ENCODE data around the gene TBC1D1.

The TBC1D1 gene

DNA sequence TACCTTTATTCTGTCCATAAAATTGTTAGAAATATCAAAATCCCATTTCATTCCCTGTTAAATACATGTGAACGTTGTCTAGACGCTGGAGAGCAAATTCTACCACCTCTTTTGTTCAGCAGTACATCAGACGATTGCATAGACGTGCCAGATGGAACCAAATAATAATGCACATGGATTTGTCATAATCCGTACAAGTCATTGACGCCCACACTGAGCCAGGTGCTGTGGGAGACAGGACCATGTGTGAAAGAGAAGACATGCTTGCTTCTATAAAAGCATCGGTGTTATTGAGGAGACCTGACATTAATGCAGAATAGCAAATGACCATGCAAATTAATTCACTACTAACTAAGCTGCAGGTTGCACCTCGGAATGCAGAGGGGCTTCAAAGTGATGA, 244.3 kb downstream of the TBC1D1 start:
- no peak overlapping the region for H3K4me3 ChIP-seq (ENCODE audit: low read length)
- DNase-seq (ENCODE audit: low read depth) = no peak
- TF ChIP-seq, protein P1, sequence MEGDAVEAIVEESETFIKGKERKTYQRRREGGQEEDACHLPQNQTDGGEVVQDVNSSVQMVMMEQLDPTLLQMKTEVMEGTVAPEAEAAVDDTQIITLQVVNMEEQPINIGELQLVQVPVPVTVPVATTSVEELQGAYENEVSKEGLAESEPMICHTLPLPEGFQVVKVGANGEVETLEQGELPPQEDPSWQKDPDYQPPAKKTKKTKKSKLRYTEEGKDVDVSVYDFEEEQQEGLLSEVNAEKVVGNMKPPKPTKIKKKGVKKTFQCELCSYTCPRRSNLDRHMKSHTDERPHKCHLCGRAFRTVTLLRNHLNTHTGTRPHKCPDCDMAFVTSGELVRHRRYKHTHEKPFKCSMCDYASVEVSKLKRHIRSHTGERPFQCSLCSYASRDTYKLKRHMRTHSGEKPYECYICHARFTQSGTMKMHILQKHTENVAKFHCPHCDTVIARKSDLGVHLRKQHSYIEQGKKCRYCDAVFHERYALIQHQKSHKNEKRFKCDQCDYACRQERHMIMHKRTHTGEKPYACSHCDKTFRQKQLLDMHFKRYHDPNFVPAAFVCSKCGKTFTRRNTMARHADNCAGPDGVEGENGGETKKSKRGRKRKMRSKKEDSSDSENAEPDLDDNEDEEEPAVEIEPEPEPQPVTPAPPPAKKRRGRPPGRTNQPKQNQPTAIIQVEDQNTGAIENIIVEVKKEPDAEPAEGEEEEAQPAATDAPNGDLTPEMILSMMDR (IDR thresholded peaks at IDR 0.05; ENCODE audit: insufficient read depth, low read depth, low read length, missing control alignments) = no peak

DNA sequence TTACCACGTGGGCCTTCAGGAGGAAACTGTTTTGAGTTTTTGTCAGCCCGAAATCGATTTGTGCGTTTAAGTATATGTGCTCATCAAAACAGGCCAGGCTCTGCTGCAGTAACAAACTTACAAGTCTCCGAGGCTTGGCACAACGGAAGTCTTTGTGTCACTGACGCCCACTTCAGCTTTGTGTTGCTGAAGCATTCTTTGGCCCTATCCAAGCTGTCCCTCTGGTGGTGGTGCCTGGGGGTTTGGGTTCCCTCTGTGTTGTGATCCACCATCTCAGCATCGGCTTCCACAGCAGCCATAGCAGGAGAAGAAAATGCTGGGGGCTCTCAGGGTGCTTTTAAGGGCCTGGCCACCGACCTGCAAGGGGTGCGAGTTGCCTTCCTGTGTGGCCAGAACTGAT, 245.7 kb downstream of the TBC1D1 start:
- TF ChIP-seq, protein P1 (IDR thresholded peaks at IDR 0.05; ENCODE audit: insufficient read depth, low read depth, low read length, missing control alignments) = no peak
- no peak overlapping the region for H3K4me3 ChIP-seq (ENCODE audit: low read length)
- DNase-seq (ENCODE audit: low read depth) = no peak

DNA sequence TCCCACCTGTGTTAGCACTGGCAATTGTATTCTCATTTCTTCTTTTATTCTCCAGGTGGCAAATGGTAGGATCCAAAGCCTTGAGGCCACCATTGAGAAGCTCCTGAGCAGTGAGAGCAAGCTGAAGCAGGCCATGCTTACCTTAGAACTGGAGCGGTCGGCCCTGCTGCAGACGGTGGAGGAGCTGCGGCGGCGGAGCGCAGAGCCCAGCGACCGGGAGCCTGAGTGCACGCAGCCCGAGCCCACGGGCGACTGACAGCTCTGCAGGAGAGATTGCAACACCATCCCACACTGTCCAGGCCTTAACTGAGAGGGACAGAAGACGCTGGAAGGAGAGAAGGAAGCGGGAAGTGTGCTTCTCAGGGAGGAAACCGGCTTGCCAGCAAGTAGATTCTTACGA, 246.2 kb downstream of the TBC1D1 start:
- DNase-seq (ENCODE audit: low read depth) = no peak
- TF ChIP-seq, protein P1 (IDR thresholded peaks at IDR 0.05; ENCODE audit: insufficient read depth, low read depth, low read length, missing control alignments) = no peak
- H3K4me3 ChIP-seq (ENCODE audit: low read length) = no peak overlapping the region

DNA sequence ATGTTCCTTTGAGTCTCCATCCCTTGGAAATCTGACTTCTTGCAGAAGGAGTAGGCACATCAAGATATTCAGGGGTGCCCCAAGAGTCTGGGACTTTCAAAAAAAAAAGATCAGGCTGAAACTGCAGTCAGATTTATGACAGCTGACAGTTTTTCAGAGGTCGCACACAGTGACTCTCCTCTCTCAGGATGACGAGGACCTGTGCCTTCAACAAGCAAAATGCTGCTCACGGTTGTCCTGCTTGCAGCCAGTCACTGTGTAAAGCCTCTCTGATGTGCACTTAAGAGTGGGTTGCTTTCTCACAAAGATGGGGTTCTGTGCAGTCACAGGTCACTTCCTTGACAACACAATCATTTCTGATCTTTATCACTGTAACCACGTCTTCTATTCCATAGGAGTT, 247.5 kb downstream of the TBC1D1 start:
- TF ChIP-seq, protein P1 (IDR thresholded peaks at IDR 0.05; ENCODE audit: insufficient read depth, low read depth, low read length, missing control alignments) = no peak
- no peak overlapping the region for H3K4me3 ChIP-seq (ENCODE audit: low read length)
- no peak for DNase-seq (ENCODE audit: low read depth)

DNA sequence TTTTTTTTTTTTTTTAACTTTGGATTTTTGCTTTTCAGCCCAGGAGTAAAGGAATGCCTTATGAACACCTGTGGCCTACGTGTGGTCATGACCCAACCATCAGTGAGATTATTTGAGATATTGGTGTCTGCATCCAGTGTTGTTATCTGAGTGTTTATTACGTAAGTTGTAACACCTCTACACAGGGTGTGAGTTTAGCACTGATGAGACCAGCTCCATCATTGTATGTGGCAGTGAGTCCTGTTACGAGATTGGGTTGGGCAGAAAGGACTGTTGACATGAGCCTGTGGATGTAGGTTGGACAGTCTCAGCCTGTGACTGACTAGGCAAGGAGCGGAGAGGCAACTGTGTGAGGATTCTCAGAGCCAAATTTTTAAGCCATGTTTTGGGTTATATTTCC, 248.3 kb downstream of the TBC1D1 start:
- TF ChIP-seq, protein P1 (IDR thresholded peaks at IDR 0.05; ENCODE audit: insufficient read depth, low read depth, low read length, missing control alignments) = no peak
- no peak for DNase-seq (ENCODE audit: low read depth)
- no peak overlapping the region for H3K4me3 ChIP-seq (ENCODE audit: low read length)

DNA sequence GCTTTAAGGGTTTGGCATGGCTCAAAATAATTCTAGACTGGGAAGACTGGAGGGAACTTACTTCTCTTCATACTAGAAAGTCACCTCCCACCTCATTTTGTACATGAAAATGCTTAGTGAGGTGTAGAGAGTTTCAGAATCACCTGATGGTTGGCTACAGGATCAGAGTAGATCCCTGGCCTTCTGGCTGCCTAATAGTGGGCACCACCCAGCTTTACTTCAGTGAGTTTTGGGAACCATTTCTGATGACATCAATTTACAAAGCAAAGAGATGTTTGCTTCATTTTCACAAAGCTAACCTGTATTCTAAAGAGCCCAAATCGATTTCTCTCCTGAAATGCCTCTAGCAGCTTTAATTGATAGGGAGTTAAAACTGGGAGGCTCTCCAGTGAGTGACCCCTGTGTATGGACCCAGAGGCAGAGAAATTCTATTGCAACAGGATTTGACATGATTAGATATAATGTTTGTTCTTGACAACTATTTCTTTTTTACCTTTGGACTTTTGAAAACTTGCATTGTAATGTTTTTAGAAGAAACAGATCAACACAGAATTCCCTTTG, 249.8 kb downstream of the TBC1D1 start:
- no peak for DNase-seq (ENCODE audit: low read depth)
- H3K4me3 ChIP-seq (ENCODE audit: low read length) = no peak overlapping the region
- TF ChIP-seq, protein P1 (IDR thresholded peaks at IDR 0.05; ENCODE audit: insufficient read depth, low read depth, low read length, missing control alignments) = no peak

DNA sequence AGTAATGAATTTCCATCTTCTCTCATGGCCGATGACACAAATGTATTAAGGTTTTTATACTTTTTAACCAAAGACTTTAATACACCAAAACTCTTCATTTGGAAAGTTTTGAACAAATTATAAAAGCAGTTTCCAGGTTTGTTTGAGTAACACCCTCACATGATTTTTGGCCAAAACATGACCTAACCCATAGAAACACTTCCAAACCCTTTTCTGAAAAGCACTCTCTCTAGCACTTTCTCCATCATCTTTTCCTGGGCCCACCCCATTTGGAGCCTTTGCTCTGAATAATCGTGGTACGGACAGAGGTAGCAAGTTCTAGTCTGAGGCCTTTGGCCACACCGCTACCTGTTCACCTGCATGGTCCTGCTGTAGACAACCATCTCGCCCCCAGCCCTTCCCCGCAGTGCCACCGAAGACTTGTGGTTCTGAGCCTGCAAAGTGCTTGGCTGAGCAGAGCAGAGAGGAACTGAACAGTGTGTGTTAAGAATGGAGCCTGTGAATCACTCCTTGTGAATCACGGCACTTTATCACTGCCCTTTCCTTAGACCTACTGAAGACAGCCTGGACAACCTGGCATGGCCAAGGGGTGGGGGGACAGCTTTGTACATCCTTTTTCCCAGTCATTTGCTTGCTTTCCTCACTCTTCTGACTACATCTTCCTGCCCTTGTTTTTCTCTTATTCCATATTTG, 251.1 kb downstream of the TBC1D1 start:
- TF ChIP-seq, protein P1 (IDR thresholded peaks at IDR 0.05; ENCODE audit: insufficient read depth, low read depth, low read length, missing control alignments) = no peak
- DNase-seq (ENCODE audit: low read depth) = peak; percentile 67
- H3K4me3 ChIP-seq (ENCODE audit: low read length) = no peak overlapping the region
